MM.1S (cell line): ENCODE data around the gene NUDT7.

Experiments
- DNase-seq: peaks from one replicate; pipeline ENCODE4 v3.0.0-alpha.2; 2015
- H2AFZ ChIP-seq: fragments of 300-600 bp; sonication (generic); 2 replicates; pipeline ENCODE4 v1.6.0; 2016; ENCODE audit warnings: antibody characterized with exemption, low read length
- H3F3A ChIP-seq: fragments of 300-600 bp; sonication (generic); 2 replicates; pipeline ENCODE4 v1.6.1; 2016; ENCODE audit warnings: mild to moderate bottlenecking, antibody characterized with exemption, low read length, moderate library complexity, mixed read lengths; ENCODE audit not compliant: insufficient read depth
- H3K27ac ChIP-seq: fragments of 300-600 bp; sonication (generic); 2 replicates; pipeline ENCODE4 v1.5.1; 2016; ENCODE audit warnings: mild to moderate bottlenecking, low read length
- H3K27me3 ChIP-seq: fragments of 300-600 bp; sonication (generic); replicated peaks from 2 replicates; pipeline ENCODE4 v1.6.0; 2016; ENCODE audit warnings: low read length; ENCODE audit not compliant: insufficient read depth
- H3K36me3 ChIP-seq: fragments of 300-600 bp; sonication (generic); replicated peaks from 2 replicates; pipeline ENCODE4 v1.6.1; 2016; ENCODE audit warnings: mild to moderate bottlenecking, low read length, mixed read lengths; ENCODE audit not compliant: insufficient read depth
- H3K4me1 ChIP-seq: fragments of 300-600 bp; sonication (generic); 2 replicates; pipeline ENCODE4 v1.6.1; 2016; ENCODE audit warnings: low read length, mixed read lengths
- H3K4me2 ChIP-seq: fragments of 300-600 bp; sonication (generic); 2 replicates; pipeline ENCODE4 v1.6.0; 2016; ENCODE audit warnings: low read depth, low read length
- H3K4me3 ChIP-seq: fragments of 300-600 bp; sonication (generic); 2 replicates; pipeline ENCODE4 v1.5.1; 2016; ENCODE audit warnings: low read length, mixed read lengths
- H3K79me2 ChIP-seq: fragments of 300-600 bp; sonication (generic); 2 replicates; pipeline ENCODE4 v1.6.1; 2016; ENCODE audit warnings: mixed run types, low read length, mixed read lengths
- H3K9ac ChIP-seq: fragments of 300-600 bp; sonication (generic); 2 replicates; pipeline ENCODE4 v1.6.1; 2016; ENCODE audit warnings: low read length, mixed read lengths
- H3K9me2 ChIP-seq: fragments of 300-600 bp; sonication (generic); replicated peaks from 2 replicates; pipeline ENCODE4 v1.6.1; 2016; ENCODE audit warnings: mild to moderate bottlenecking, low read length, mixed read lengths; ENCODE audit not compliant: insufficient read depth
- H3K9me3 ChIP-seq: fragments of 300-600 bp; sonication (generic); replicated peaks from 2 replicates; pipeline ENCODE4 v1.6.1; 2016; ENCODE audit warnings: mild to moderate bottlenecking, low read length, mixed read lengths; ENCODE audit not compliant: insufficient read depth
- H4K20me1 ChIP-seq: fragments of 300-600 bp; sonication (generic); 2 replicates; pipeline ENCODE4 v1.6.1; 2016; ENCODE audit warnings: mild to moderate bottlenecking, low read length, moderate library complexity, mixed read lengths; ENCODE audit not compliant: insufficient read depth
- EZH2 ChIP-seq: fragments of 300-600 bp; sonication (generic); optimal IDR thresholded peaks from 2 replicates; pipeline ENCODE3; 2017; ENCODE audit warnings: low read depth, mild to moderate bottlenecking, antibody characterized with exemption, low read length, mixed read lengths
- EZH2phosphoT487 ChIP-seq: fragments of 300-600 bp; sonication (generic); IDR thresholded peaks from 2 replicates; pipeline ENCODE4 v1.6.1; 2018; ENCODE audit warnings: antibody characterized with exemption, low read length
- TF ChIP-seq, protein P1 (sequence below): fragments of 300-600 bp; sonication (generic); IDR thresholded peaks from 2 replicates; pipeline ENCODE4 v1.5.1; 2016; ENCODE audit warnings: antibody characterized with exemption, low read length, mixed read lengths

Gene NUDT7

GRCh38 chr16:77696149-77696548 lies 26.2 kb upstream of the NUDT7 start:
- Histone ChIP-seq H3K27ac (no peak overlapping the region), H3K9me3 (no peaks in the 10 kb centered on the region), H4K20me1 (no peaks in the 10 kb centered on the region), H3K9me2 (no peaks in the 10 kb centered on the region), H3K4me2 (no peak overlapping the region), H3K36me3 (no peaks in the 10 kb centered on the region), H3K79me2 (no peaks in the 10 kb centered on the region), H3K9ac (no peak overlapping the region), H3K4me3 (no peak overlapping the region), H3K27me3 (no peaks in the 10 kb centered on the region), H3F3A (no peaks in the 10 kb centered on the region), H3K4me1 (no peaks in the 10 kb centered on the region), H2AFZ (no peak overlapping the region)
- TF ChIP-seq EZH2phosphoT487 (no peak), EZH2 (no peak)
- TF ChIP-seq, protein P1, sequence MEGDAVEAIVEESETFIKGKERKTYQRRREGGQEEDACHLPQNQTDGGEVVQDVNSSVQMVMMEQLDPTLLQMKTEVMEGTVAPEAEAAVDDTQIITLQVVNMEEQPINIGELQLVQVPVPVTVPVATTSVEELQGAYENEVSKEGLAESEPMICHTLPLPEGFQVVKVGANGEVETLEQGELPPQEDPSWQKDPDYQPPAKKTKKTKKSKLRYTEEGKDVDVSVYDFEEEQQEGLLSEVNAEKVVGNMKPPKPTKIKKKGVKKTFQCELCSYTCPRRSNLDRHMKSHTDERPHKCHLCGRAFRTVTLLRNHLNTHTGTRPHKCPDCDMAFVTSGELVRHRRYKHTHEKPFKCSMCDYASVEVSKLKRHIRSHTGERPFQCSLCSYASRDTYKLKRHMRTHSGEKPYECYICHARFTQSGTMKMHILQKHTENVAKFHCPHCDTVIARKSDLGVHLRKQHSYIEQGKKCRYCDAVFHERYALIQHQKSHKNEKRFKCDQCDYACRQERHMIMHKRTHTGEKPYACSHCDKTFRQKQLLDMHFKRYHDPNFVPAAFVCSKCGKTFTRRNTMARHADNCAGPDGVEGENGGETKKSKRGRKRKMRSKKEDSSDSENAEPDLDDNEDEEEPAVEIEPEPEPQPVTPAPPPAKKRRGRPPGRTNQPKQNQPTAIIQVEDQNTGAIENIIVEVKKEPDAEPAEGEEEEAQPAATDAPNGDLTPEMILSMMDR, result no peak
- DNase-seq, result no peak

GRCh38 chr16:77700846-77701245 lies 21.5 kb upstream of the NUDT7 start:
- H3K79me2 ChIP-seq, result no peaks in the 10 kb centered on the region
- H3K9me2 ChIP-seq, result no peaks in the 10 kb centered on the region
- H3K36me3 ChIP-seq, result no peaks in the 10 kb centered on the region
- no peak overlapping the region for H3K4me2 ChIP-seq
- no peaks in the 10 kb centered on the region for H3K27me3 ChIP-seq
- H3F3A ChIP-seq, result no peaks in the 10 kb centered on the region
- TF ChIP-seq EZH2phosphoT487, result no peak
- TF ChIP-seq, protein P1, result no peak
- TF ChIP-seq EZH2, result no peak
- H3K4me1 ChIP-seq, result no peaks in the 10 kb centered on the region
- H3K4me3 ChIP-seq, result no peak overlapping the region
- no peak overlapping the region for H2AFZ ChIP-seq
- H3K9ac ChIP-seq, result no peak overlapping the region
- DNase-seq, result no peak
- H3K27ac ChIP-seq, result no peak overlapping the region
- no peaks in the 10 kb centered on the region for H4K20me1 ChIP-seq
- no peaks in the 10 kb centered on the region for H3K9me3 ChIP-seq

DNA sequence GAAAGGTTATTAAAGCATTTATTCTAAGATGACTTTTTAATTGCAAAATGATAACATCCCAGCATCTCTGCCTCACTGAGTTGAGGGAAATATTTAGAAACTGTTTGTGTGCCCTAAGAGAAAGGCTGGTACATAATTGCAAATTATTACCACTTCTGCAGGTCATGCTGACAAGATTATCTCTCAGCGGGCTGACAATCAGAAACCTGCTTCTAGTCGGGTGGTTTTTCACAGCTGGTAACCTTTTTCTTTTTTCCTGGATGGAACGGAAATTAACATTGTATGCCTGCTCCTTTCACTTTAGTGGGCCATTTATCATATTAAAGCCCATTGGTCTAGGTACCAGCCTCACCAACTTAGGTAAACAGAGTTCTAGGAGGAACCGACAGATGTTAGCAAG lies 17.0 kb upstream of the NUDT7 start:
- no peak overlapping the region for H2AFZ ChIP-seq
- no peak overlapping the region for H3K9ac ChIP-seq
- TF ChIP-seq EZH2phosphoT487 (no peak), EZH2 (no peak)
- TF ChIP-seq, protein P1, result no peak
- no peak for DNase-seq
- no peaks in the 10 kb centered on the region for H3K27me3 ChIP-seq
- no peaks in the 10 kb centered on the region for H3K4me1 ChIP-seq
- H3K79me2 ChIP-seq, result no peaks in the 10 kb centered on the region
- no peaks in the 10 kb centered on the region for H3K9me3 ChIP-seq
- no peak overlapping the region for H3K4me2 ChIP-seq
- H3F3A ChIP-seq, result no peaks in the 10 kb centered on the region
- H3K9me2 ChIP-seq, result no peaks in the 10 kb centered on the region
- H4K20me1 ChIP-seq, result no peaks in the 10 kb centered on the region
- no peak overlapping the region for H3K27ac ChIP-seq
- H3K4me3 ChIP-seq, result no peak overlapping the region
- H3K36me3 ChIP-seq, result no peaks in the 10 kb centered on the region
